Bronchus fibroblast of lung (primary cell): ENCODE data around the gene ALCAM. TPM values are rescaled to one million over a fixed set of nuclear protein-coding genes. Genes with fewer than 3 reads are reported as not detected.

Source experiments
- total RNA-seq: library from RNA; depleted of rRNA; stranded (reverse); fragments of >200 nt; gene quantifications from 2 replicates; pipeline ENCODE4 v1.2.3, GENCODE V29; 2015

The ALCAM gene
- 93.4 and 96.3 TPM in 2 replicates for total RNA-seq

DNA sequence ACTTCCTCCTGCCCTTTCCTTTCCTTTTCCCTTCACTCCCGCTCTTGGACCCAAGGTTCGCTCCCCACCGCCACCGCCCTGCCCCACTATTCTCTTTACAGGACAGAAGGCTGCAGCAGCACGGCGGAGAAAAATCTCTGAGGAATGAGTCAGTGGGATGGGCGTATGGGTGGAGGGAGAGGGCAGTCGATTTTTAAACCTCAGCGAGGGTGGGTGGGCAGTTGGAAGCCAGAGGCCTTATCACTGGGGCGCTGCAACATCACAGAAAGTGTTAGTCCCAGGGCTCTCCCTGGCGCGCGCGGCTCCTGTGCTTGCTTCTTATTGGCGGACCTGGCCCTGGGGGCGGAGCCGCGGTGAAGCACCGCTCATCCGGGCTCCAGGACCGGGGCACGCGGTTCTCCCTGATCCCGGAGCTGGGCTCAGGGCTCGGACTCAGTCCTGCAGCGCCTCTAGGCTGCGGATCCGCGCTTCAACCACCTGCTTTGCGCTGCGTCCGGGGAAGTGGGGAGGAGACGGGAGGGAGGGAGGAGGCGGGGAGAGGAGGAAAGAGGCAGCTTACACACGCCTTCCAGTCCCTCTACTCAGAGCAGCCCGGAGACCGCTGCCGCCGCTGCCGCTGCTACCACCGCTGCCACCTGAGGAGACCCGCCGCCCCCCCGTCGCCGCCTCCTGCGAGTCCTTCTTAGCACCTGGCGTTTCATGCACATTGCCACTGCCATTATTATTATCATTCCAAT is at the start of gene ALCAM:
TSS of gene ALCAM (plus strand) at position 584 of the 737 bp plus-strand sequence.

